ENCODE measurements around the gene CWC15.

The CWC15 gene

DNA sequence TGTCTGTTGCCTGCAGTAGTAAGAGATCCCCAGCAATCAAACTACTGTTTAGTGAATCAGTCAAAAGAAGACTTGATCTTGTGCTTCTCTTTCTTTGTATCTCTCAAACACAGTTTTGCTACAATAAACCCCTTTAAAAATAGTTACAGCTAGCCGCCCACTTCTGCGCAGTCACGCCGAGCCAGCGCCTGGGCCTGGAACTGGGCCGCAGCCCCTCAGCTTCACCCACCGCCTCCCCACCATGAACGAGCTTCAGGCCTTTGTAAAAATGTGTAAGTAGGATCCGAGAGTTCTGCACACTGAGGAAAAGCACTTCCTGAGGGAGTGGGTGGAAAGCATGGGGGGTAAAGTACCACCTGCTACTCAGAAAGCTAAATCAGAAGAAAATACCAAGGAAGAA is 60.5 kb downstream of the CWC15 start:
- DNase-seq = no peak
